Large intestine (tissue), 3 donors: ENCODE results near the gene TRIM7. TPM values are rescaled to one million over a fixed set of nuclear protein-coding genes. Genes with fewer than 3 reads are reported as not detected.

Experiments used
- DNase-seq, 2 donors: peaks; one replicate each; pipeline versions ENCODE4 v3.0.0 to v3.0.0-alpha.2; 2013
- H3K27ac ChIP-seq: one replicate; pipeline ENCODE4 v1.5.1; 2013; ENCODE audit warnings: low read length
- H3K27me3 ChIP-seq: 2 replicates; pipeline ENCODE4 v1.6.1; 2013; ENCODE audit warnings: low read length; ENCODE audit not compliant: control insufficient read depth, insufficient read depth
- H3K36me3 ChIP-seq: 2 replicates; pipeline ENCODE4 v1.6.1; 2013; ENCODE audit warnings: low read length; ENCODE audit not compliant: control insufficient read depth, insufficient read depth
- H3K4me1 ChIP-seq: one replicate; pipeline ENCODE4 v1.6.1; 2013; ENCODE audit warnings: low read length; ENCODE audit not compliant: control insufficient read depth, insufficient read depth
- H3K4me3 ChIP-seq: one replicate; pipeline ENCODE4 v1.5.1; 2013; ENCODE audit warnings: low read length
- H3K9me3 ChIP-seq: one replicate; pipeline ENCODE4 v1.6.1; 2013; ENCODE audit warnings: mild to moderate bottlenecking, low read depth, low read length, moderate library complexity; ENCODE audit not compliant: control insufficient read depth
- WGBS: methylation state at CpG from one replicate; pipeline ENCODE4 v1.1.5; 2013; ENCODE audit warnings: low lambda C conversion rate; ENCODE audit not compliant: insufficient coverage; 5-methylcytosine and 5-hydroxymethylcytosine counted together
- polyA plus RNA-seq: library from polyadenylated mRNA; unstranded; fragments of 120-200 nt; gene quantifications from one replicate; pipeline ENCODE4 v1.2.1, GENCODE V29; 2013

The TRIM7 gene
- polyA plus RNA-seq, 1 donor, result 0.61 TPM

DNA sequence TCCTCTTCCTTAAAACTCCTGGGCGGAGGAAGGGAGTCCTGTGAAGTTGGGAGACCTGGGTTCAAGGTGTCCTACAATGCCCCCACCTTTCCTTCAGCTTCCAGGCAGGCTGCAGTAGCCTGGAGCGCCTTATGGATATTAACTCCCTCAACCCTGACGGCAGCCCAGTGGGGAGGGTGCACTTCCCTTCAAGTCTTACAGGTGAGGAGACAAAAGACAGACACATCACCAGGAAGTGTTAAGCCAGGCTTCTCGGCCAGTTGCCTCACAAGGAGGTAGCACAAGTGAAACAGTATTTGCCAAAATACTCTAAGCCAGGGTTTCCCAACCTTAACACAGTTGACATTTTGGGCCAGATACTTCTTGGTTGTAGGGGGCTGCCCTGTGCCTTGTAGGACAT, 4.2 kb downstream of the TRIM7 start:
- Histone ChIP-seq H3K4me1 (peaks cover 16% of the 10 kb centered on the region), H3K27me3 (peaks cover 61% of the 10 kb centered on the region), H3K4me3 (no peak overlapping the region), H3K36me3 (no peaks in the 10 kb centered on the region), H3K9me3 (peaks cover 2% of the 10 kb centered on the region), H3K27ac (no peak overlapping the region)
- WGBS, result no CpG with 5 or more reads among the region's 4 CpGs
- no peak for DNase-seq

DNA sequence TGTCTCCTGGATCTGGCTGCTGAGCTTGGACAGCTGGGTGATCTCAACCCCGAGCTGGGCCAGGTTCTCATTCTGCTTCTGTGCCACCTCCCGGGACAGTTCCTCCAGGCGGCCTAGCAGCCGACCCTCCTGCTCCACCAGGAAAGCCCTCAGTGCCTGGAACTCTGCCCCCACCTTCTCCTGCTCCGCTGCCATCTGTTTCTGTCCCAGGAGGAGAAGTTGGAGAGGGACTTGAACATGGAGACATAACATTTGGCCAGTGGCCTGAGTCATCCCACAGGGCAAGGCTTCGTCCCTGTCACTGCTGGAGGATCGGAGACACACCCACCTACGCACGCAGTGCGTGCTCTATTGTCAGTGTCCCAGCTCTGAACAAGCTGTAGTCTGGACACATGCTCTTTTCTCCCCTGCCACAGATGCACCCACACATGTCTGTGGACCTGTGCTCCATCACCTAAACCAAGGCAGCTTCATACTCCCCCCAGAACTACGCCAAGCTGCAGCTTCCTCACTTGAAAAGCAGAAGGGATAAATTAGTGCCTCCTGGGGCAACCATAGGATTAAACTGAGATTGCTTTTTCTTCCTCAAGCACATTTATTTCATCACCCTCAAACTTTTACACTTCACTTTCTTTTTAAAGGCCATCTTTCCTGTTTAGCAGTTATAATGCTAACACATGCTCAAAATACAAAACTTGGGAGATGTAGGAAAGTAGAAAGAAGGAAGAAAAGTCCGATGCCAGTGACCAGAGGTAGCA, 4.9 kb downstream of the TRIM7 start:
- WGBS, result 60% methylated on average over 1 of the region's 12 CpGs
- H3K27me3 ChIP-seq, result peaks cover 61% of the 10 kb centered on the region
- no peak overlapping the region for H3K4me3 ChIP-seq
- peaks cover 9% of the 10 kb centered on the region for H3K4me1 ChIP-seq
- H3K27ac ChIP-seq, result no peak overlapping the region
- H3K9me3 ChIP-seq, result peaks cover 6% of the 10 kb centered on the region
- no peaks in the 10 kb centered on the region for H3K36me3 ChIP-seq
- DNase-seq, result no peak

DNA sequence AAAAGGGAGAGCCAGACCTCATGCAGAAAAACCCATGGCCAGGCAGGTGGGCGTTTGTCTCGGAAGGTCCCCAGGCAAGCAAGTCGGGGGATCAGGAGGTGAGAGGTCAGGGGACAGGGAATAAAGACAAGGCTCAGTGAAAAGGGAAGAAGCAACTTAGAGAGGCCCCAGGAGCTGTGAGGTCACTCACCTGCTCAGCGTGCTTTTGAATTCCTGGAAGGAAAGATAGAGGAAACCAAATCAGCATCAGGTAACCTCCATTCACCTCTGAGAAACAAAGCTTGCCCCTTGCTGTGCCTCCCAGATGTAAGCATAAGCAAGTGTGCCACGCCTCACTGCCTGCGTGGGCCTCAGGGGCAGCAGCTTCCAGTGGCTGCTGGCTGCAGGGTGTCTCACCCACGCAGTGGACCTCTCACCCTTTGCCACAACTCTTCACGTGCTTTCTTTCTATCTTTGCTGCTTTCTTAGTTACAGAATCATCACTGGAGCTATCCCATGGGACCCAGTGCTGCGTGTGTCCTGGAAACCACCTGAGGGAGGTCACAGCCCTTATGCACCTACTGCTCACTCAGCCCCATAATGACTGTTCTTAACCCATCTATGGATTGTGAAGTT, 6.0 kb downstream of the TRIM7 start:
- H3K27ac ChIP-seq, result no peak overlapping the region
- H3K9me3 ChIP-seq, result peaks cover 8% of the 10 kb centered on the region
- WGBS, result no CpG with 5 or more reads among the region's 9 CpGs
- H3K36me3 ChIP-seq, result no peaks in the 10 kb centered on the region
- H3K27me3 ChIP-seq, result peaks cover 61% of the 10 kb centered on the region
- no peak for DNase-seq
- H3K4me3 ChIP-seq, result no peak overlapping the region
- peaks cover 6% of the 10 kb centered on the region for H3K4me1 ChIP-seq

DNA sequence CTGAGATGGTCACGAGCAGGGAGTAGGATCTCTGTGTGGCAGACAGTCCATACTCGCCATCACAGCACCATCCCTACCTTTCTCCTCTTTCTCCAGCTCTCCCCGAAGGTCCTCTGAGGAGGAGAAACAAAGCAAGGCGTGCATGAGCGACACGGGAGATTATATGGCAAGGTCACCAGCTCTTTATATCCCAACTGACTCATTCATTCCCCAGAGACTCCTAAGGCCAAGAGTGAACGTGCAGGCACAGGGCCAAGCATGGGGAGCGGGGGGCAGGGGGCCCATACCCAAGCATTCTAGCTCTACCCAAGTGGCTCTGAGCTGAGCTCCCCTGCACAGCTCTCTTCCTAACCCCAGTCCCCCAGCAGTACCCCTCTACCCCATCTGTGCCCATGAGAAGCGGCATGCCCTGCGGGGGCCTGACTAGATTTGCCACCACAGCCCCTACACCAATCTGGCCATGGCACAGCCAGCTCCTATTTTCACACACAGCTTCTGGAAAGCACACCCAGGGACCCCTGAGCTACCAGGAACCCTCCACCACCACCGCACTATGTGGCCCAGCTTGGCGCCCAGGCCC, 6.8 kb downstream of the TRIM7 start:
- H3K27ac ChIP-seq, result no peak overlapping the region
- DNase-seq, result no peak

DNA sequence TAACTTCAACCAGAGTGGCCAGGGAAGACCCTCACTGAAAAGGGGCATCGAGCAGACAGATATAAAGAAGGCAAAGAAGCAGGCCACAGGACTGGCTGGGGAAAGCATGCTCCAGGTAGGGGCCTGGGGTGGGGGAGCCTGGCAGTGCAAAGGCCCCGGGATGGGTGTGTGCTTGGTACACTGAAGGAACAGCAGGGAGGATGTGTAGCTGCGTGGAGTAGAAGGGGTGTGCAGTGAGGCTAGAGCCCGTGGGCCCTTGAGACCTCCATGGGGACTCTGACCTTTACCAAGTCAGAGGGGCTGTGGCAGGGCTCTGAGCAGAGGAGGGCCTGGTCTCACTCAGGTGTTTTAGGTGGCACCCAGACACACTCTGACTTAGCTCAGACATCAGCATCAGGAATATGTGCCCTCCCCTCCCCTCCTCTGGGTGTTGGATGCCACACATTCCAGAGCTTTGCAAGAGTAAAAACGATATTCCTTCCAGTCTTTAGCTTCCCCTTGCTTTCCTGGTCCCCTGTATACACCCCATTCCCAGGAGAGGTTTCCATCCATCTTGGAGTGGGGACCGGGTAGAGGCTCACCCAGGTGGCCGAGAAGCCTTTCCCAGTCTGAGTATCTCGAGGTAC, 7.6 kb downstream of the TRIM7 start:
- no peak overlapping the region for H3K4me3 ChIP-seq
- no peaks in the 10 kb centered on the region for H3K36me3 ChIP-seq
- H3K27ac ChIP-seq, result no peak overlapping the region
- H3K9me3 ChIP-seq, result peaks cover 6% of the 10 kb centered on the region
- no CpG with 5 or more reads among the region's 8 CpGs for WGBS
- DNase-seq, result no peak
- peaks cover 46% of the 10 kb centered on the region for H3K27me3 ChIP-seq
- H3K4me1 ChIP-seq, result peaks cover under 1% of the 10 kb centered on the region

More for the DNA sequence above, 6.8 kb downstream of the TRIM7 start:
- no peak overlapping the region for H3K4me3 ChIP-seq
- peaks cover 52% of the 10 kb centered on the region for H3K27me3 ChIP-seq
- H3K9me3 ChIP-seq, result peaks cover 6% of the 10 kb centered on the region
- H3K36me3 ChIP-seq, result no peaks in the 10 kb centered on the region
- no peaks in the 10 kb centered on the region for H3K4me1 ChIP-seq
- no CpG with 5 or more reads among the region's 12 CpGs for WGBS

DNA sequence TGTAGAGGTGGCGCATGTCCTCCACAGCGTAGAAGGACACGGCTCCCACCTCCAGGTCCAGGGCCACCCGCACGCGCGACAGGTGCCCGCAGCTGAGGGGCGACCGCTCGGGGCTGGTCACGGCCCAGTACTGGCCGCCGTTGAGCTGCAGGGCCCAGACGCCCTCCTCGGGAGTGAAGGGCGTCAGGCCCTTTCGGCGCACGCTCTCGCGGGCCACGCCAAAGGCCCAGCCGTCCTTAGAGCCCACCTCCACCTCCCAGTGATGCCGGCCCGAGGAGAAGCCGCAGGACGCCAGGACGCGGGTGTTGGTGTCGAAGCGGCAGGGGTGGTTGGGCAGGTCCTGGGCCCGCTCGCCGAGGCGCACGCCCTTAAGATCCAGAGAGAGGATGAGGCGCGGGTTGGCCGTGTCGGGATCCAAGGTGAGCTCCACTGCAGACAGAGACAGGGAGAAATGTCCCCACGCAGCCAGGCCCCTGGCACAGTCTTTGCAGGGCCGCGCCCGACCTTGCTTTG, 9.7 kb downstream of the TRIM7 start:
- Histone ChIP-seq H3K27me3 (peaks cover 32% of the 10 kb centered on the region), H3K27ac (no peak overlapping the region), H3K36me3 (no peaks in the 10 kb centered on the region), H3K4me1 (peaks cover 4% of the 10 kb centered on the region), H3K9me3 (peaks cover 6% of the 10 kb centered on the region), H3K4me3 (no peak overlapping the region)
- DNase-seq, result no peak
- no CpG with 5 or more reads among the region's 45 CpGs for WGBS

DNA sequence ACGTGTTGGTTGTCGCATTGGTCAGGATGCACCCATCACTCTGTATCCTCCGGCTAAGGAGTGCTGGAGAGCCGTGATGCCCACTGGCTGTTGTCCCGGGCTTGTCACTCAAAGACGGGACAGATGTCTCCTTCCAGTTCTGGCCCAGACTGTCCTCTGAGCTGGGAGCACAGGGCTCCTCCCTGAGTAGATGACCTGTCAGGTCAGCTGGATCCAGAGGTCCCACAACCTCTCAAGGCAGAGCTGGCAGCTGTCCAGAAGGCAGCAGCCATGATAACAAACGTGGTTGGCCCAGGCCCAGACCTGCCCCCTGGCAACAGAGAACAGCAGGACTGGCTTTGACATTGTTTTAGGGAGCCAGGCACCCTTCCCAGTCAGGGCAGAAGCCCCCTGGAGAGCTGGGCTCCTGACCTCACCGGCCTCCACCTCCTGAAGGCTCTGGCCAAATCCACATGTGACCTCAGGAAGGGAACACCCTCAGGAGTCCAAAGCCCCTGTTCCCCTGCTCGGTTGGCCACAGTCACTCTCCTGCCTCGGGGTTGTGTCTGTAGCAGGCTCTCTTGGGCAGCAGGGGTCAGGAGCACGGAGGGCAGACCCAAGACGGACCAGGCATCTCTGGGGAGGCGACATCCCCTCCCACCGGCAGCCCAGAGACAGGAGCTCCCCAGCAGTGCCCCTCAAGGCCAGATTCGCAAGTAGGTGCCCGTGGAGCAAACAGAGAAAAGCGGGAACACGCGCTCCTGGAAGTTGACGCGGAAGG, 10.3 kb downstream of the TRIM7 start:
- H3K27ac ChIP-seq, result no peak overlapping the region
- DNase-seq, result no peak
- no CpG with 5 or more reads among the region's 21 CpGs for WGBS
- peaks cover 26% of the 10 kb centered on the region for H3K27me3 ChIP-seq
- no peak overlapping the region for H3K4me3 ChIP-seq
- H3K9me3 ChIP-seq, result peaks cover 6% of the 10 kb centered on the region
- H3K36me3 ChIP-seq, result no peaks in the 10 kb centered on the region
- peaks cover 4% of the 10 kb centered on the region for H3K4me1 ChIP-seq

DNA sequence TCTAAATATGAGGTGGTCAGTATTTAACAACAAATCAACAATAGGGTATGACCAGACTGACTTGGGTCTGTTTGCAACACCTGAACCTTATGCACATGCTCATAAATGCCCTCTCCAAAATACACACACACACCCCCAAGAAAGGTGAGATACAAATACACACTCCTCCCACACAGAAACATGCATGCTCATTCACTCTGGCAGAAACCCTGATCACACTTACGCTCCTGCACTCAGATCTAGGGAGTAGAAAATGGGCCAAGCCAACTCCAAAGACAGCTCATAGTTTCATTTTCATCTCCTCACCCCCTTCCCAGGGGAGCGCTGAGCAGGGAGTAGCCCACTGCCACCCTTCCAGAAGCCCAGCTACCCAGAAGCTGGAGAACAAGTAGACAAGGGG, 11.3 kb downstream of the TRIM7 start:
- peaks cover 24% of the 10 kb centered on the region for H3K27me3 ChIP-seq
- no CpG with 5 or more reads among the region's 2 CpGs for WGBS
- no peak overlapping the region for H3K4me3 ChIP-seq
- peaks cover 4% of the 10 kb centered on the region for H3K4me1 ChIP-seq
- H3K9me3 ChIP-seq, result peaks cover 6% of the 10 kb centered on the region
- no peak for DNase-seq
- no peak overlapping the region for H3K27ac ChIP-seq
- H3K36me3 ChIP-seq, result no peaks in the 10 kb centered on the region

DNA sequence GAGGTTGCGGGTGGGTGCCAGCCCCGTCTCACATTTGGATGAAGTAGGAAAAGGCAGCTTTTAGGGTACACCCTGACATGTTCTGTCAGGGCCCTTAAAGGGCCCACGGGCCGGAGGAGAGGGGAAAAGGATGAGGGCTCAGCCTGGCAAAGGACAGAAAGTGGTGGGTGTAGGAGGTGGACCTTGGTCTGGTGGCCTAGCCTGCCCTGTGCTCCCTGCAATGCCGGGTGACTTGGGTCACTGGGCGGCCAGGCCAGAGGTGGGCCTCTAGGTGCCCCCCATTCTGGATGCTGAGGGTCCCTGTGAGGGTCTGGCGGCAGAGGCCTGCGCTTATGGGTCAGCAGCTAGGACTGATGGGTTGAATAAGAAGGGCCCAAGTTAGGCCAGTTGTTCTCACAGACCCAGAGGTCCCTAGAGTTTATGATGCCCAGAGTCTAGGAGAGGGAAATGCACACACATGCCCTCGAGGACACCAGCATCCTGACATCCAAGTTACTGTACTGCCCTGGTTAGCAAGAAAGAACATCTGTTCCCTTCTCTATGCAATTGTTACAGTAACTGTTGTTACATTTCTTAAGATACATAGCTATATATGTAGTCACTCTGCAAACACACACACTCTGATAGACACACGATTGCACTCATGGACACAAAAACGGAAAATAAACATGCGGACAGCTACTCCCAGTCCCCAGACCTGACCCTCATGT, 12.5 kb downstream of the TRIM7 start:
- peaks cover 17% of the 10 kb centered on the region for H3K27me3 ChIP-seq
- peak in 1 of 2 donors; percentile 33 for DNase-seq
- WGBS, result no CpG with 5 or more reads among the region's 12 CpGs

More for the DNA sequence above, 12.5 kb downstream of the TRIM7 start:
- H3K9me3 ChIP-seq, result peaks cover 6% of the 10 kb centered on the region
- H3K4me1 ChIP-seq, result peaks cover 4% of the 10 kb centered on the region
- peak overlapping the region; percentile 65 for H3K27ac ChIP-seq
- H3K36me3 ChIP-seq, result no peaks in the 10 kb centered on the region
- H3K4me3 ChIP-seq, result peak overlapping the region; percentile 83
